Measurements from ENCODE around the gene TMX4. TPM values are rescaled to one million over a fixed set of nuclear protein-coding genes. Genes with fewer than 3 reads are reported as not detected.
"Not testable (repeated sequence)": the region's sequence is repeated elsewhere in the genome, so short reads cannot be mapped to it uniquely, and the experiment has no call there.

Gene TMX4, protein sequence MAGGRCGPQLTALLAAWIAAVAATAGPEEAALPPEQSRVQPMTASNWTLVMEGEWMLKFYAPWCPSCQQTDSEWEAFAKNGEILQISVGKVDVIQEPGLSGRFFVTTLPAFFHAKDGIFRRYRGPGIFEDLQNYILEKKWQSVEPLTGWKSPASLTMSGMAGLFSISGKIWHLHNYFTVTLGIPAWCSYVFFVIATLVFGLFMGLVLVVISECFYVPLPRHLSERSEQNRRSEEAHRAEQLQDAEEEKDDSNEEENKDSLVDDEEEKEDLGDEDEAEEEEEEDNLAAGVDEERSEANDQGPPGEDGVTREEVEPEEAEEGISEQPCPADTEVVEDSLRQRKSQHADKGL
- 12.4 and 14.9 TPM in 2 replicates for total RNA-seq

DNA sequence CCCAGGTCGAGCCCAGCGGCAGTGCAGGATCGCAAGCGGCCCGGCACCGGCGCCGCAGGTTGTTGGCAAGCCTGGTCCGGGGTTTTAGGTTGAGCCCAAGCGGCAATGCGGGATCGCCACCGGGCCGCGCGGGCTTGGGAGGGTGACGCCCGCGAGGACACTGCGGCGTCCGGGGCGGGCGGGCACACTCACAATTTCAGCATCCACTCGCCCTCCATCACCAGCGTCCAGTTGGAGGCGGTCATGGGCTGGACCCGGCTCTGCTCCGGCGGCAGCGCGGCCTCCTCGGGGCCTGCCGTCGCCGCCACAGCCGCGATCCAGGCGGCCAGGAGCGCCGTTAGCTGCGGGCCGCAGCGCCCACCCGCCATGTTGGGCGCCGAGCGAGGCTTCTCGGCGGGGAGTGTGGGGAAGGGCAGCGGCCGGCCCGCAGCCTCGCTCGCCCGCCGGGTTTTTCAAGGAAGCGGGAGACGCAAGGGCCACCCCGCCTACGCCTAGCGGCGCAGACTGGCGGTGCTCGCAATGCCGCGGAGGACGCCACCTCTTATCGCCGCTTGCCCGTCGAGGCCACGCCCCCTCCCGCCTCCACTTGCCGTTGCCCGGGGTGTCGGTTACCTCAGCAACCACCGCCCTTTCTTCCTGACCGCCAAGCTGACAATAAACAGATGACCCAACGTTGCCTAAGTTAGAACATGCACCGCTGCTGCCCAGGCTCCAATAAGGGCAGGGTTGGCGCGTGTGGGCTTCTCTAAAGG, at the start of gene TMX4:
Gene TMX4 (minus strand): TSS at position 516 of the 752 bp plus-strand sequence. CDS start 148 bp downstream, at position 368.
- DNase-seq (ENCODE audit: low read depth in 2 of 2): peak; percentile 98

DNA sequence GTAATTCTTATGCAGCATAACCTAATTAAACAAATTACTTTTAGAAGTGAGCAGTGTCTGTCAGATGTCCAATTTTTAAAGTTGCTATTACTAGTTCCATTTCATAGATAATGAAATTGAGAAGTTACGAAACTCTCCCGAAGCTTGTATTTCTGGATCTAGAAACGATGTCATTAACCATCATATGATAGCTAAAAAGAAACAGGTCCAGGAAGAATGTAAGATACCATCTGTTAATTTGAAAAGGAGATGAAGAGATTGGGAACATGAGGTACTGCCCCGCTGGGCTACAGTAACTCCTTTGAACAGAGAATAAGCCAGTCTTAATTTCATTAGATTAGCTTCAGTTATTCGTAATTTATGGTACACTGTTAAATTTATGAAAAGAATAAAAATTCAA, 47.5 kb upstream of the TMX4 start:
- DNase-seq (ENCODE audit: low read depth in 2 of 2): no peak

DNA sequence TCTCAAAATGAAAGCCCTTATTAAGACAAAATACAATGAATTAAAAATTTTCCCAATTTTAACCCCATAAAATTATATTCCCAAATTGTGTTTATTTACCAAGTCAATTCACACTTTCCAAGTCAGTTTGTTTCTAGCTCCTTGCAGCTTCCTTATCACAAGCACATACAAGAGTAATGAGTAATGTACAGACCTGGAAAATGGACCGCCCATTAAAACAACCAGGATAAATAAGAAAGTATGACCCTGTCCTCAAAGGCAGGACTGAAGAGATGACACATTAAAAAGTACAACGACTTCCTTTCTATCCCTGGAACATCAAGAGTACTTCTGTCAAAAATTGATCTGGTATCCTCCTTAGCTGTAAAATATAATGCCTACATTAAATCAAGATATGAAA, 47.1 kb upstream of the TMX4 start:
- no peak for DNase-seq (ENCODE audit: low read depth in 2 of 2)

DNA sequence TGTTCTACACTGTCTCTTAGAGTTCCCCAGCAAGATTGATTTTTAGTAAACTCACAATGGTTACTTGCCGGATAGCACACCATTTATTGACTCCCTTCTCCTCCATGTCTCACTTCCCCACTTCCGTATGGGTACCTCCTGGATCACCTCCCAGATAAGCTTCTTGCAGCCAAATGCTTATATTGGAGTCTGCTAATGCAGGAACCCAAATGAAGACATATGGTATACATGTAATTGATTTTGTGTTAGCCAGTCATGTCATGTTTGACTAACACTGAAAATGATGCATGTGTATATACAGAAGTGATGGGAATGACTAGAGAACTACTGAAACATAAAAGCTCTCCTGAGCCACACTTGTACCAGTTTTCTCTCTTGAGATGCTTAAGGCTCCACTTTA, 46.1 kb upstream of the TMX4 start:
- no peak for DNase-seq (ENCODE audit: low read depth in 2 of 2)

DNA sequence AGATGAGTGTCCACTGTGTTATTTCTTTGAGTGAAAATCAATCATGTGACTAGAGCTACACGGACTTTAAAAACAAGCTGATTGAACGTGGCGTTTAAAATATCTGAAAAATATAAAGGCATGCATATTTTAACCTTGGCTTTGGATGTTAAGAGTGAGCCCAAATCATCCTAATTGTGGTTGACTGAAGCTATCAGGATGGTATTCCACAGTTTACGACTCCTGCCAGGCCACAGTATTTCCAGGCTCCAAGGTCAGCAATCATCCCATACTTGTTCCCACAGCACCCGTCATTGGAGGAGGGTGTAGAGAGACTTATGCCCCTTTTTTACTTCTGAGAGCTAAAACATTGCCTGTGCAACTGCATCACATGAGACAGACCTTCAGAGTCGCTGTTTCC, 43.2 kb upstream of the TMX4 start:
- no peak for DNase-seq (ENCODE audit: low read depth in 2 of 2)

DNA sequence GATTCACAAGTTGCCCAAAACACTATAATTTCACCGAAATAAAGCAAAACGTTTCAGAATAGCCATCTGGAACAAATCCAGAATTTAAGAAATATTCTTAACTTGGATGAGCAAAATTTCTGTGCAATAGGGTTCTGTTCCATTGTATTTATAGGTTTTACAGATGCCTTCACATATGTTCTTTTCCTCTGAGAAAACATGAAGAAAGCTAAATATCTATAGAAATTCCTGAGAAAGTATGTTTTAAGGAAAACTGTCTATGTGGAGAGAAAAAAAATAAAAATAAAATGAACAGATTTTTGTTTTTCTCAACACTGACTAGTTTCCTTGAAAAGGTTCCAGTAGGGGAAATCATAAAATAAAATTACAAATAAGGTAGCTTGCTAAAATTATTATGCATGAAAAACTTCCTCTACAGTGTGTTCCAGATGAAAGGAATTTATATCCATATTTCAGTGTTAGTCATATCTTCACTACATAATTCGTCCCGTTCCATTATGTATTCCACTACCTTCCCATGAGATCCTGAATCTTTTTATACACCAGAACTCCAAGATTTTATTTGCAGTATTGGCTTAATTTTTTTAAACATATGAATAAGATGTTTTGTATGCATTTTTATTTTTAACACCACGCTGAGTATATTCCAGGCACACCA, 42.4 kb upstream of the TMX4 start:
- no peak for DNase-seq (ENCODE audit: low read depth in 2 of 2)

DNA sequence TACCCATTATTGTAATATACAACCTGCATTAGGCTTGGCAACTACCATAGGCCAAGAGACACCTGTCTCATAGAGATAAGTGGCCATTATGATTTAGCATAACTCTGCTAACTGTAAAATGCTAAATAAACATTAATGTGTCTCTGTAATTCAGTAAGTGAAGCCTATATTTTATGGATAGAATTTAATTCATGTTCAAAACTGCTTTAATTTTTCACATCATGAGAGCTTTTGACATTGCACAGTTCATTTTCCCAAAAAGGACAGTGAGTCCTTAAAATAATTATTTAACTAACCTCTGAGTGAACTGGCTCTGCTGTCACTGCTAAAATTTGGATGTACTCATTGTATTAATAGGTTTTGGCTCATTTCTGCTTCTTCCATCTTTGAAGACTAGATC, 41.4 kb upstream of the TMX4 start:
- no peak for DNase-seq (ENCODE audit: low read depth in 2 of 2)

DNA sequence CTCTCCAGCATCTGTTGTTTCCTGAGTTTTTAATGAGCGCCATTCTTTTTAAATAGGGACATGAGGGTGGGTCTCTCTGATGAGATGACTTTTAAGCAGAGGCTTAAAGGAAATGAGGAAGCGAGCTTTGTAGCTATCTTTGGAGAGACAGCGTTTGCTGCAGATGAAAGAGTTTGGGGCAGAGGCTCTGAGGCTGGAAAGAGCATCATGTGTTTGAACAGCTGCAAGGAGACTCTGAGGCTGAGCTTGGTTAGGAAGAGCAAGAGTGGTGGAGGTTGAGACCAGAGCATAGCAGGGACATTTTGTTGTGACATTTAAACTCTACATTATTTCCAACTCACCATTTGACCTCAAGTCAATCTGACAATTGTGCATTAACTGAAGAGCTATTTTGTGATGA, 38.3 kb upstream of the TMX4 start:
- DNase-seq (ENCODE audit: low read depth in 2 of 2): no peak

DNA sequence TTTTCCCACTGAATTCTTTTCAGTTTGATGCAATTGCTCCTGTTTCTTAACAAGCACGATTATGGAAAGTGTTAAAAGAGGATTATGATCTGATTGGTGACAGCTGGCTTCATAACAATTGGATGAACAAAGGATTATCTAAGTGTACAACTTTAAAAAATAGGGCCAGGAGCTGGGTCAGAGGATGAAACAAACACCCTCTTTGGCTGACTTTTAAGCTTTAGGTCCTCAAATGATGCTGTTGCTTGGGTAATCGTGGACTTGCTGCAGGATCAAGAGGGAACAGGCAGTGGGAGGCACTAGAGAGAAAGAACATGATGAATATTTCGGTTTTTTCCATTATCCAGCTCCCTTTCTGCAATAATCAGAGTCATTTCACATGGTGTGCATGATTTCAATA, 35.5 kb upstream of the TMX4 start:
- no peak for DNase-seq (ENCODE audit: low read depth in 2 of 2)

DNA sequence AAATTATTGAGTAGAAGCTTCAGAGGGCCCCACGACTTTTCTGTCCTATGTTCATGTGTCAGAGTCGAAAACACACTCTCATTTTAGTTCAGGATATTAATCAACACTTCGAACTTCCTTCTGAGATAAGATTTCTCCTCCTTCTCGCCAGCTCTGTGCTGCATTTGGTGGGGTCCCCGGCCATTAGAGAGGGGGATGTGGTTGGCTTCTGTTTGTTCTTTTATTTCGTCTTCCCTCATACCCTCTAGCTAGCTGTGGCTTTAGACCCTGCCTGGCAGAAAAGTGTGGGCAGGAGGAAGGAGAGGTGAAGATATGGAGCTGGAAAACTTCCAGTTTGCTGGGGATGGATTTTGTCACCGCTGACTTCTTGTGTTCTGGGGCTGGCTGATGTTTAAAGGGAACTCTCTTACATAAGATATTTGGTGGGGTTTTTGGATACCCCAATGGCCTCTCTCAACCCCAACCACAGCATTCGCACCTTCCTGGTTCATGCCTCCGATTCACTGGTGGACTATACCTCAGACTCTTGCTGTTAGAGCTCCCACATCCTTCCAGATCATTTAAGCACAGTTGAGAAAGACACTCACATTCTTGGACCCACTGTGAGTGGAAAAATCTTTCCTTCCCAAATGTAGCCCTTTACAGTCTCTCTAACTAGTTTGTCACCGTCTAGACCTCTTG, 30.7 kb upstream of the TMX4 start:
- peak in 1 of 2 donors; percentile 3 for DNase-seq (ENCODE audit: low read depth in 2 of 2)

DNA sequence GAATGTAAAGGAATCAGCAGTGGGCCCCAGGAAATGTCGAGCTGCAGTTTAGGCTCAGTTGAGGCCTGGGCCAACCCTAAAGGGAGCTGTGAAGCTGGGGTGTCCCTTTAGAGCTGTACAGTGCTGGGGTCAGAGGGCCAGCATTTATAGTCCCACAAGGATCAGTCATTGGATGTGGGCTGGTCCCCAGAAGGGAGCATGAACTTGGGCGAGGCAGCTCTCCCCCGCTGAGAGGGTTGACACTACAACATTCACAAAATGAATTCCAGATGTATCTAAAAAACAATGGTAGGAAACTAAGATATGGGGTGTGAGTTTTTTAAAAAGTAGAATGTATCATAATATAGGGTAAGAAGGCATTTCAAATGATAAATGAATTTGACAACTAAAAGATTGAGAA, 29.7 kb upstream of the TMX4 start:
- DNase-seq (ENCODE audit: low read depth in 2 of 2): no peak

DNA sequence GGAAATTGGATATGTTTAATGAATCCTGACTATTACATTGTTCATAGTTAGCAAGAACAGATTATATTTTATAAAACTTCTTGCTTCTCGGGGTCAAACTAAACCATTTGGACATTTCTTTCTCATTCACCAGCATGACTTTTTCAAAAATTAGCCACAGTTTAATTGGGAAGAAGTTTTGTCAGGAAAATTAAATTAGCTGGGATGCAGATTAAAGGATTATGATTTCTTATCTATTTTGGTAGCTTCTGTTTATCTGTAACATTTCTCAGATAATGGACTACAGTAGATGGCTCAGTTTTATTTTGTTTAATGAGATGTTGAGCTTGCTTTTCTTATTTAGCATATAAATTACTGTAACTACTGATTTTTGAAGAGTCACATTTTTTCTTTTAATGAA, 26.4 kb upstream of the TMX4 start:
- DNase-seq (ENCODE audit: low read depth in 2 of 2): no peak

DNA sequence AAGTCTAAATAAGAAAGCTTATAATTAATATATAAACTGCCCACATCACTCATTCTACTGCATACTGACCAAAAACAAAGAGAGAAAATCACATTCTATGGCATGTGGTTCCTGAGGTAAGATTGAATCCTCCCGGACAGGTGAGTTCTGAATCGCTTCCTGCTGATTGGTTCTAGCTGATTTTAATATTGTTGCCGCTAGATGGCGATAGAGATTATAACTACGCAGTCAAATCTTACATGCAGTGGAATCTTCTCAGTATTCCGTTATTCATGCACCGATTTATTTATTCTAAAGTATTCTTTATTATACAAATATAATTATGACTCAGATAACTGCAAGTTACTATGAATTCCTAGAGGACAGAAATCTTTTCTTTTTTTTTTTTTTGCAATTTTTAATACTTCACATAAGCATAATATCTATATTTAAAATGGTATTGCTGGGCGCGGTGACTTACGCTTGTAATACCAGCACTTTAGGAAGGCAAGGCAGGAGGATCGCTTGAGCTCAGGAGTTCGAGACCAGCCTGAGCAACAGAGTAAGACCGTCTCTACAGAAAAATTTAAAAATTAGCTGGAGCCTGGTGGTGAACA, 24.2 kb upstream of the TMX4 start:
- DNase-seq (ENCODE audit: low read depth in 2 of 2): peak; percentile 61 to 79

DNA sequence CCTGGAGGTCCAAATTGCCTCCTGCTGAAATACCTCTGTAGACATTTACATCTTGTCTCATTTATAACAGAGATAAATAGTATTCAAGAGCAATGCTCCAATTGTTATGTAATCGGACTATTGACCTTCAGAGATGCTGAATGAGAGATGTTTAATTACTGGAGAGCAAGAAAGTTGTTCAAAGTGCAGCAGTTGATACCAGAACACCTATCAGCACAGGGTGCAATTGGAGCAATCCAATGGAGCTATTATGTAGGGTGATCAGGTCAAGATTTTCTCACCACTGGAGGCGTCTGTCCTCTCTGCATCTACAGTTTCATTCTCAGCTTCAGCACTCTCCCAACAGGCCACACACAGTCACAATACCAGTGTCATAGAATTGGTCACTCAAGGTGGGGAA, 19.5 kb upstream of the TMX4 start:
- no peak for DNase-seq (ENCODE audit: low read depth in 2 of 2)

DNA sequence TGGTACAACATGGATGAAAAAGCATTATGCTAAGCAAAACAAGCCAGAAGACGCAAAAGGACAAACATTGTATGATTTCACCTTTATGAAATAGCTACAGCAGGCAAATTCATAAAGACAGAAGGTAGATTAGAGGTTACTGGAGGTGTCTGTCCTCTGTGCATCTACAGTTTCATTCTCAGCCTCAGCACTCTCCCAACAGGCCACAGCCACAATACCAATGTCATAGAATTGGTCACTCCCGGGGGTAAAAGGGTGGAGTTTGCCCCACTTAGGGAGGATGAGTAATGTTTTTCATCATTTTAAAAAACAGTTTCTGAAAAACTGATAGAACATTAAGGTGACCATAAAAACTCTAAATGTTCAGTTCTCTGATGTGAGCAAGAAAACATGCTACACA, 17.2 kb upstream of the TMX4 start:
- no peak for DNase-seq (ENCODE audit: low read depth in 2 of 2)

DNA sequence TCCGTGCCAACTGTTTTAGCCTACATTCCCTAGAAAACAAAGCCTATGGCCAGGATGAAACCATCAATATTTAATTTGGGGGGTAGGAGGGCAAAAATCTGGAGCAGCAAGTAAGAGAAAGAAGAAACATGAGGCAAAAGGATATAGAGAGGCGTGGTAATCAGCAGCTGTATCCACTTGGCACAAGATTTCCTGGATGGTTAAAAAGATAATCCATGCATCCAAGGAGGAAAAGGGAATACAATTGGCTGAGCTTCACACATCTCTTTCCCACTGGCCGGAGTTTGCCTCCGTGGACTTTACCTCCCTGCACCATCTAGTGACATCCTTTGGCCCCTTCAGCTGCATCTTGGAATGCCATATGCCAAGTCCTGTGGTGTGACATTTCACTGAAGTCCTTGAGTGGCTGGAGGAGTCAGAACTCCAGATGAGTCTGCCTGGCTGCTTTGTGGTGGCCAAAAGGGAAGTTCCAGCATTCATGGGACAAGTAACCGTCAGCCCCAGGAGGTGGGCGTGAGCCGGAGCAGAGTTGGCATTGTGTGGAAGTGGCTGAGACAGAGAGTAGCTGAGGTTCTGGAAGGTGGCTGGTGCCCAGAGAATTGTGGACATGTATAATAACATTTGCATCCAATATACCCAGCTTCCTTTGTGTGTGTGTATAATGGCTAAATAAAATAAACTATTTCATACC, 13.7 kb upstream of the TMX4 start:
- DNase-seq (ENCODE audit: low read depth in 2 of 2): no peak

DNA sequence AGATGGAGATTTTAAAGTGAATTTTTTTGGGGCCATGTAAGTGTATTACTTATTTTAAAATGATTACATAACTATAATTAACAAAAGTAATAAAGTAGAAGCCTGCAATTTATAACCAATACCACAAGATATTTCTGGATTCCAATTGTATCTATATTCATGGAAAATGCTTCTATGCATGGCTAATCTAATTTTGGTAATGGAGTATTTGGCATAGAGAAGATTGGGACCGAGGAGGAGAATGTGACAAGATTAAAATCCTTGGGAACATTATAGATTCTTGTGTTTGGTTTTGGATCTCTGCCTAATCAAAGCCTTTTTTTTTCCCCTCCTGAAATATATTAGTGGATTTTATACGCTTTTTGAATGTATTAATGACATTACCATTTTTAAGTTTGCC, 12.9 kb upstream of the TMX4 start:
- DNase-seq (ENCODE audit: low read depth in 2 of 2): no peak

DNA sequence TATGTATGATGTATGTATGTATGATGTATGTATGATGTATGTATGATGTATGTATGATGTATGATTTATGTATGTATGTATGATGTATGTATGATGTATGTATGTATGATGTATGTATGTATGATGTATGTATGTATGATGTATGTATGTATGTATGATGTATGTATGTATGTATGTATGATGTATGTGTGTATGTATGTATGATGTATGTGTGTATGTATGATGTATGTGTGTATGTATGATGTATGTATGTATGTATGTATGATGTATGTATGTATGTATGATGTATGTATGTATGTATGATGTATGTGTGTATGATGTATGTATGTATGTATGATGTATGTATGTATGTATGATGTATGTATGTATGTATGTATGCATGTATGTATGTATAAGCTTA, 12.0 kb upstream of the TMX4 start:
- not testable (repeated sequence) for DNase-seq (ENCODE audit: low read depth in 2 of 2)

DNA sequence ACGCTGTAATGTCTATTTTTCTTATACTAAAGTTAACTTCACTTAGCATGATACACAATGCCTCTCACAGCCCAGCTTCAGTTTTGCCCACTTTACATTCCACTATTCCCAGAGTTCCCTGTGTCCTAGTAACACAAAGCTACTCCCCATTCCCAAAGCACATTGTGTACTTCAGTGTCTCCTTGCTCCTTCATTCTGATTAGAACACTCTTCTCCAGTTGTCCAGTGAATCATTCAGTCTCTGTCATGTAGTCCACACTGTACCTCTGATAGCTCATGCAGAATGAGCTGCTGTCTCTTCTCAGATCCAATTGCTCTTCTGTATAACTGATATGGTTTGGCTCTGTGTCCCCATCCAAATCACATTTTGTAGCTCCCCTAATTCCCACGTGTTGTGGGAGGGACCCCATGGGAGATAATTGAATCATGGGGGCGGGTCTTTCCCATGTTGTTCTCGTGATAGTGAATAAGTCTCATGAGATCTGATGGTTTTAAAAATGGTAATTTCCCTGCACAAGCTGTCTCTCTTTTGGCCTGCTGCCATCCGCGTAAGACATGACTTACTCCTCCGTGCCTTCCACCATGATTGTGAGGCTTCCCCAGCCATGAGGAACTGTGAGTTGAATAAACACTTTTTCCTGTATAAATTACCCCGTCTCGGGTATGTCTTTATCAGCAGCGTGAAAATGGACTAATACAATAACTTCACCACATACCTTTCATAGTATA, 2.1 kb upstream of the TMX4 start:
- no peak for DNase-seq (ENCODE audit: low read depth in 2 of 2)

DNA sequence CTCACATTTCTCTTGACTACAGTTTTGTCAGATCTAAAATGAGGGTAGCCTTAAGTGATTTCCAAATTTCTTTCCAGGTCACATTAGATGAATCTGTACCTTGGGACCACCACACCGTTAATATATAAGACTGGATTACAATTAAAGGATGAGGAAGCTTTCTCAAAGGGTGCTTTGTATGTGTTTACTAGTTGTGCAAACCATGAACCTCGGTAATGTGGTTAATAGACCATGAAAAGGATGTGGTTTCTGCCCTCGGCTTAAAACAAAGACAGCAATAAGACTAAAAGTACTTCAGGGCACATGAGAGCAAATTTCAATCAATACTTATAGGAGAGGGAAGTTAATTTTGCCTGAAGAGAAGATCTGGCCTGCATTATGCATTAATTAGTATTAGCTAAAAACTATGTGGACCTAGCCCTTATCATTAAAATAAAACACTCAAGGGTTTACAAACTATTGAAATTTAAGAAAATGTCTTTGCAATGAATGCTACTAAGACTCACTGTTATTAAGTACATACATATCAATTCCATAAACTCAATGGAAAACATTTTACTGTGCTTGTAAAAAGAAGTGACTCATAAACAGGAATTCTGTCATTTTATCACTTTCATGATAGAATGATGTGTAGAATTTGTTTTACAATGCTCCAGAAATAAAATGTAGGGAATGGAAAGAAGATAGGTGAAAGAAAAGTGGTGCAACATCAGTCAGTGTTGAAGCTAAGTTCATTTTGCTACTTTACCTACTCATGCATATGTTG, 936 bp upstream of the TMX4 start:
- DNase-seq (ENCODE audit: low read depth in 2 of 2): no peak
